Measurements from ENCODE around the gene RASSF6.

GRCh38 chr4:73648478-73648877, 28.2 kb upstream of the RASSF6 start:
- TF ChIP-seq RBBP5 (IDR thresholded peaks at IDR 0.05; ENCODE audit: borderline replicate concordance, low read depth, low read length), result no peak
- TF ChIP-seq EZH2 (IDR thresholded peaks at IDR 0.05; ENCODE audit: low read depth, low read length, severe bottlenecking), result no peak
- no peak for TF ChIP-seq KDM1A (IDR thresholded peaks at IDR 0.05; ENCODE audit: borderline replicate concordance, low read length)
- no peak for TF ChIP-seq RAD21 (IDR thresholded peaks at IDR 0.05 in 1 of 2, conservative IDR thresholded peaks at IDR 0.05 in 1 of 2; ENCODE audit: low read depth in 2 of 2, low read length in 2 of 2)
- TF ChIP-seq BRCA1 (IDR thresholded peaks at IDR 0.05; ENCODE audit: low read depth, low read length), result no peak
- no peak for TF ChIP-seq TEAD4 (IDR thresholded peaks at IDR 0.05; ENCODE audit: low read depth, low read length)
- TF ChIP-seq SUZ12 (IDR thresholded peaks at IDR 0.05; ENCODE audit: low read length), result no peak
- TF ChIP-seq POLR2A (IDR thresholded peaks at IDR 0.05; ENCODE audit: control extremely low read depth in 1 of 2, low read depth in 2 of 2, low read length in 2 of 2), result no peak
- TF ChIP-seq CTCF (IDR thresholded peaks at IDR 0.05; ENCODE audit: control extremely low read depth in 1 of 3, insufficient read depth in 1 of 3, low read depth in 1 of 3, low read length in 3 of 3), result no peak
- TF ChIP-seq CEBPB (IDR thresholded peaks at IDR 0.05; ENCODE audit: low read depth, low read length), result no peak
- no peak for TF ChIP-seq TAF1 (IDR thresholded peaks at IDR 0.05; ENCODE audit: low read depth, low read length)
- TF ChIP-seq HDAC2 (IDR thresholded peaks at IDR 0.05; ENCODE audit: borderline replicate concordance in 1 of 2, low read depth in 2 of 2, low read length in 2 of 2), result no peak
- TF ChIP-seq MAX (IDR thresholded peaks at IDR 0.05), result no peak
- TF ChIP-seq POU5F1 (IDR thresholded peaks at IDR 0.05; ENCODE audit: low read depth, low read length), result no peak

Data from H1 (cell line).